GM18858 (cell line): Measurements from ENCODE around the gene PRKCA.
"Not testable (repeated sequence)": the region's sequence is repeated elsewhere in the genome, so short reads cannot be mapped to it uniquely, and the experiment has no call there.

Experiments
- ATAC-seq: cut with Tn5 transposase; IDR thresholded peaks from one replicate; pipeline ENCODE4 v1.9.1; 2021; ENCODE audit not compliant: unreplicated experiment

PRKCA gene

GRCh38 chr17:66324381-66325004, 22.1 kb downstream of the PRKCA start:
- ATAC-seq, result not testable (repeated sequence)

- ATAC-seq, result no peak
Observed at GRCh38 chr17:66326476-66327047, 24.1 kb downstream of the PRKCA start.

- ATAC-seq, result no peak
Observed at GRCh38 chr17:66330646-66331037, 28.2 kb downstream of the PRKCA start.

- ATAC-seq, result no peak
Observed at GRCh38 chr17:66331038-66331816, 28.8 kb downstream of the PRKCA start.

GRCh38 chr17:66335797-66336196, 33.4 kb downstream of the PRKCA start:
- ATAC-seq, result no peak

- no peak for ATAC-seq
Observed at GRCh38 chr17:66337268-66337667, 34.9 kb downstream of the PRKCA start.

- ATAC-seq, result no peak
Observed at GRCh38 chr17:66337866-66338485, 35.6 kb downstream of the PRKCA start.

- ATAC-seq, result no peak
Observed at GRCh38 chr17:66338937-66339336, 36.5 kb downstream of the PRKCA start.

GRCh38 chr17:66339561-66339960, 37.1 kb downstream of the PRKCA start:
- ATAC-seq, result no peak

GRCh38 chr17:66340720-66341119, 38.3 kb downstream of the PRKCA start:
- ATAC-seq, result no peak

- no peak for ATAC-seq
Observed at GRCh38 chr17:66341462-66341861, 39.0 kb downstream of the PRKCA start.

- not testable (repeated sequence) for ATAC-seq
Observed at GRCh38 chr17:66342263-66342662, 39.9 kb downstream of the PRKCA start.

- no peak for ATAC-seq
Observed at GRCh38 chr17:66343531-66344078, 41.2 kb downstream of the PRKCA start.

GRCh38 chr17:66344473-66344872, 42.1 kb downstream of the PRKCA start:
- ATAC-seq, result no peak

- no peak for ATAC-seq
Observed at GRCh38 chr17:66345264-66345663, 42.9 kb downstream of the PRKCA start.

- ATAC-seq, result not testable (repeated sequence)
Observed at GRCh38 chr17:66345949-66346638, 43.7 kb downstream of the PRKCA start.

- ATAC-seq, result no peak
Observed at GRCh38 chr17:66347661-66348514, 45.5 kb downstream of the PRKCA start.

- ATAC-seq, result no peak
Observed at GRCh38 chr17:66348584-66349165, 46.3 kb downstream of the PRKCA start.

GRCh38 chr17:66349521-66350254, 47.3 kb downstream of the PRKCA start:
- no peak for ATAC-seq
